Liver (tissue), 9 donors: Measurements from ENCODE around the gene SECISBP2L. TPM values are rescaled to one million over a fixed set of nuclear protein-coding genes. Genes with fewer than 3 reads are reported as not detected.
"Not testable (repeated sequence)": the region's sequence is repeated elsewhere in the genome, so short reads cannot be mapped to it uniquely, and the experiment has no call there.

Source experiments
- DNase-seq: peaks from one replicate; pipeline ENCODE4 v3.0.0-alpha.2; 2017; ENCODE audit warnings: low spot score
- H3K27ac ChIP-seq, 2 donors: one replicate each; pipeline ENCODE4 v1.7.0; 2013; ENCODE audit warnings: inconsistent platforms in 2 of 2, low read length in 2 of 2, control low read depth in 1 of 2, low read depth in 1 of 2, mild to moderate bottlenecking in 1 of 2
- H3K27me3 ChIP-seq, 4 donors: one replicate each; pipeline versions ENCODE4 v1.6.1 to v1.7.0; 2013; ENCODE audit warnings: low read length in 3 of 4, inconsistent platforms in 1 of 4, mild to moderate bottlenecking in 1 of 4, moderate library complexity in 1 of 4; ENCODE audit not compliant: control insufficient read depth in 4 of 4, insufficient read depth in 4 of 4
- H3K36me3 ChIP-seq, 4 donors: one replicate each; pipeline versions ENCODE4 v1.6.1 to v1.7.0; 2013; ENCODE audit warnings: low read length in 3 of 4, mild to moderate bottlenecking in 3 of 4, low read depth in 1 of 4, moderate library complexity in 1 of 4; ENCODE audit not compliant: control insufficient read depth in 4 of 4, insufficient read depth in 3 of 4
- H3K4me1 ChIP-seq, 4 donors: one replicate each; pipeline versions ENCODE4 v1.6.1 to v1.7.0; 2013; ENCODE audit warnings: low read length in 3 of 4, mild to moderate bottlenecking in 3 of 4, moderate library complexity in 1 of 4; ENCODE audit not compliant: control insufficient read depth in 4 of 4, insufficient read depth in 4 of 4
- H3K4me3 ChIP-seq, 3 donors: one replicate each; pipeline versions ENCODE4 v1.6.1 to v1.7.0; 2013; ENCODE audit warnings: low read length in 3 of 3, control low read depth in 1 of 3, low read depth in 1 of 3, mild to moderate bottlenecking in 1 of 3
- H3K9ac ChIP-seq, 2 donors: one replicate each; pipeline ENCODE4 v1.7.0; 2013; ENCODE audit warnings: low read length in 2 of 2, mild to moderate bottlenecking in 2 of 2, moderate library complexity in 2 of 2, control low read depth in 1 of 2, low read depth in 1 of 2
- H3K9me3 ChIP-seq, 4 donors: one replicate each; pipeline versions ENCODE4 v1.6.1 to v1.7.0; 2013; ENCODE audit warnings: low read length in 3 of 4; ENCODE audit not compliant: control insufficient read depth in 4 of 4
- EGR1 ChIP-seq, 2 donors: IDR thresholded peaks; 2 replicates each; pipeline ENCODE4 v1.6.1; 2016 to 2018; ENCODE audit warnings: antibody characterized with exemption in 2 of 2, low read depth in 2 of 2
- FOXA1 ChIP-seq: IDR thresholded peaks from 2 replicates; pipeline ENCODE4 v1.6.1; 2016; ENCODE audit warnings: antibody characterized with exemption
- GABPA ChIP-seq, 2 donors: IDR thresholded peaks in 1 of 2; conservative IDR thresholded peaks in 1 of 2; 2 replicates each; pipeline ENCODE4 v1.6.1; 2016; ENCODE audit warnings: antibody characterized with exemption in 2 of 2, mild to moderate bottlenecking in 1 of 2, moderate library complexity in 1 of 2
- YY1 ChIP-seq: IDR thresholded peaks from 2 replicates; pipeline ENCODE4 v1.6.1; 2016; ENCODE audit warnings: antibody characterized with exemption, mild to moderate bottlenecking
- WGBS: extraction: QIAGEN DNeasy Blood & Tissue Kit; methylation state at CpG from one replicate; pipeline ENCODE4 v1.1.7; 2013; 5-methylcytosine and 5-hydroxymethylcytosine counted together
- polyA plus RNA-seq, 2 donors: library from polyadenylated mRNA; stranded (reverse) in 1 of 2; unstranded in 1 of 2; fragments of 200-250 nt in 1 of 2; fragments of >200 nt in 1 of 2; fragmentation: Nextera tagmentation in 1 of 2; extraction: Ambion mirVana in 1 of 2; gene quantifications; one replicate each; pipeline versions ENCODE4 v1.2.1 to v1.2.3, GENCODE V29; 2013 to 2015
- total RNA-seq, 2 donors: library from RNA; depleted of rRNA; stranded (reverse); fragments of >200 nt; gene quantifications; one replicate each; pipeline ENCODE4 v1.2.3, GENCODE V29; 2014
- TF ChIP-seq, protein P1 (sequence below): IDR thresholded peaks from 2 replicates; pipeline ENCODE4 v1.6.1; 2016; ENCODE audit warnings: antibody characterized with exemption
- TF ChIP-seq, protein P2 (sequence below): IDR thresholded peaks from 2 replicates; pipeline ENCODE4 v1.6.1; 2016; ENCODE audit warnings: antibody characterized with exemption
- TF ChIP-seq, protein P3 (sequence below): fragments of 150-350 bp; IDR thresholded peaks from 2 replicates; pipeline ENCODE4 v1.5.1; 2017; ENCODE audit warnings: improper control_type of control experiment, low read depth, low read length; ENCODE audit not compliant: missing input control
- TF ChIP-seq, protein P4 (sequence below): IDR thresholded peaks from 2 replicates; pipeline ENCODE4 v1.6.1; 2016; ENCODE audit warnings: antibody characterized with exemption, mild to moderate bottlenecking
- TF ChIP-seq, protein P5 (sequence below): IDR thresholded peaks from 2 replicates; pipeline ENCODE4 v1.6.1; 2016; ENCODE audit warnings: antibody characterized with exemption
- donor health status: healthy.
- donor health status: healthy.
- donor health status: healthy.
- donor health status: healthy.
- donor health status: healthy.

Gene SECISBP2L
- total and polyA plus RNA-seq, 4 donors, result 5.7 to 15.7 (median 14.3) TPM

DNA sequence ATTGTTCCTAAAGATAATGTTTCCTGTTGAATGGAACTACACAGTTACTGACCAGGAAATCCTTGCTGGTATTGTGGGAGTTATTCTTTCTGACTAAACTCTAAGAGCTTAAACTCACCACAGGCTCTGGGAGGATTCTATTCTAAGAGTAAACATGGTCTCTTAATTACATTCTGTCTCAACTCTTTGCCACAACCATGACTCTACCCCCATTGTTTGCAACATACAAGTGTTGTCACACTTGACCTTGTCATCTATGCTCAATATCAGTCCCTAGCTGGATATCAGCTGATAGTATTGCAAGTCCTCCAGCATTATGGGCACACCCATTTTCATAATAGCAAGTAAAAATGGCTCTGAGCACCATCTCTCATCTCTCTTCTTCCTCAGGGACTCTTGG is 29.6 kb upstream of the SECISBP2L start:
- H3K27ac ChIP-seq, result no peak overlapping the region
- H3K9me3 ChIP-seq, result no peaks in the 10 kb centered on the region
- H3K9ac ChIP-seq, result no peak overlapping the region
- H3K4me1 ChIP-seq, result no peaks in the 10 kb centered on the region
- TF ChIP-seq, protein P1, sequence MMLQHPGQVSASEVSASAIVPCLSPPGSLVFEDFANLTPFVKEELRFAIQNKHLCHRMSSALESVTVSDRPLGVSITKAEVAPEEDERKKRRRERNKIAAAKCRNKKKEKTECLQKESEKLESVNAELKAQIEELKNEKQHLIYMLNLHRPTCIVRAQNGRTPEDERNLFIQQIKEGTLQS, result no peak
- TF ChIP-seq, protein P2, sequence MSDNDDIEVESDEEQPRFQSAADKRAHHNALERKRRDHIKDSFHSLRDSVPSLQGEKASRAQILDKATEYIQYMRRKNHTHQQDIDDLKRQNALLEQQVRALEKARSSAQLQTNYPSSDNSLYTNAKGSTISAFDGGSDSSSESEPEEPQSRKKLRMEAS, result no peak
- TF ChIP-seq EGR1 (IDR thresholded peaks at IDR 0.05; ENCODE audit: low read depth in 2 of 2) (no peak), YY1 (no peak), FOXA1 (no peak), GABPA (IDR thresholded peaks at IDR 0.05 in 1 of 2, conservative IDR thresholded peaks at IDR 0.05 in 1 of 2) (no peak)
- TF ChIP-seq, protein P3, sequence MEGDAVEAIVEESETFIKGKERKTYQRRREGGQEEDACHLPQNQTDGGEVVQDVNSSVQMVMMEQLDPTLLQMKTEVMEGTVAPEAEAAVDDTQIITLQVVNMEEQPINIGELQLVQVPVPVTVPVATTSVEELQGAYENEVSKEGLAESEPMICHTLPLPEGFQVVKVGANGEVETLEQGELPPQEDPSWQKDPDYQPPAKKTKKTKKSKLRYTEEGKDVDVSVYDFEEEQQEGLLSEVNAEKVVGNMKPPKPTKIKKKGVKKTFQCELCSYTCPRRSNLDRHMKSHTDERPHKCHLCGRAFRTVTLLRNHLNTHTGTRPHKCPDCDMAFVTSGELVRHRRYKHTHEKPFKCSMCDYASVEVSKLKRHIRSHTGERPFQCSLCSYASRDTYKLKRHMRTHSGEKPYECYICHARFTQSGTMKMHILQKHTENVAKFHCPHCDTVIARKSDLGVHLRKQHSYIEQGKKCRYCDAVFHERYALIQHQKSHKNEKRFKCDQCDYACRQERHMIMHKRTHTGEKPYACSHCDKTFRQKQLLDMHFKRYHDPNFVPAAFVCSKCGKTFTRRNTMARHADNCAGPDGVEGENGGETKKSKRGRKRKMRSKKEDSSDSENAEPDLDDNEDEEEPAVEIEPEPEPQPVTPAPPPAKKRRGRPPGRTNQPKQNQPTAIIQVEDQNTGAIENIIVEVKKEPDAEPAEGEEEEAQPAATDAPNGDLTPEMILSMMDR, result no peak
- TF ChIP-seq, protein P4, sequence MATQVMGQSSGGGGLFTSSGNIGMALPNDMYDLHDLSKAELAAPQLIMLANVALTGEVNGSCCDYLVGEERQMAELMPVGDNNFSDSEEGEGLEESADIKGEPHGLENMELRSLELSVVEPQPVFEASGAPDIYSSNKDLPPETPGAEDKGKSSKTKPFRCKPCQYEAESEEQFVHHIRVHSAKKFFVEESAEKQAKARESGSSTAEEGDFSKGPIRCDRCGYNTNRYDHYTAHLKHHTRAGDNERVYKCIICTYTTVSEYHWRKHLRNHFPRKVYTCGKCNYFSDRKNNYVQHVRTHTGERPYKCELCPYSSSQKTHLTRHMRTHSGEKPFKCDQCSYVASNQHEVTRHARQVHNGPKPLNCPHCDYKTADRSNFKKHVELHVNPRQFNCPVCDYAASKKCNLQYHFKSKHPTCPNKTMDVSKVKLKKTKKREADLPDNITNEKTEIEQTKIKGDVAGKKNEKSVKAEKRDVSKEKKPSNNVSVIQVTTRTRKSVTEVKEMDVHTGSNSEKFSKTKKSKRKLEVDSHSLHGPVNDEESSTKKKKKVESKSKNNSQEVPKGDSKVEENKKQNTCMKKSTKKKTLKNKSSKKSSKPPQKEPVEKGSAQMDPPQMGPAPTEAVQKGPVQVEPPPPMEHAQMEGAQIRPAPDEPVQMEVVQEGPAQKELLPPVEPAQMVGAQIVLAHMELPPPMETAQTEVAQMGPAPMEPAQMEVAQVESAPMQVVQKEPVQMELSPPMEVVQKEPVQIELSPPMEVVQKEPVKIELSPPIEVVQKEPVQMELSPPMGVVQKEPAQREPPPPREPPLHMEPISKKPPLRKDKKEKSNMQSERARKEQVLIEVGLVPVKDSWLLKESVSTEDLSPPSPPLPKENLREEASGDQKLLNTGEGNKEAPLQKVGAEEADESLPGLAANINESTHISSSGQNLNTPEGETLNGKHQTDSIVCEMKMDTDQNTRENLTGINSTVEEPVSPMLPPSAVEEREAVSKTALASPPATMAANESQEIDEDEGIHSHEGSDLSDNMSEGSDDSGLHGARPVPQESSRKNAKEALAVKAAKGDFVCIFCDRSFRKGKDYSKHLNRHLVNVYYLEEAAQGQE, result no peak
- TF ChIP-seq, protein P5, sequence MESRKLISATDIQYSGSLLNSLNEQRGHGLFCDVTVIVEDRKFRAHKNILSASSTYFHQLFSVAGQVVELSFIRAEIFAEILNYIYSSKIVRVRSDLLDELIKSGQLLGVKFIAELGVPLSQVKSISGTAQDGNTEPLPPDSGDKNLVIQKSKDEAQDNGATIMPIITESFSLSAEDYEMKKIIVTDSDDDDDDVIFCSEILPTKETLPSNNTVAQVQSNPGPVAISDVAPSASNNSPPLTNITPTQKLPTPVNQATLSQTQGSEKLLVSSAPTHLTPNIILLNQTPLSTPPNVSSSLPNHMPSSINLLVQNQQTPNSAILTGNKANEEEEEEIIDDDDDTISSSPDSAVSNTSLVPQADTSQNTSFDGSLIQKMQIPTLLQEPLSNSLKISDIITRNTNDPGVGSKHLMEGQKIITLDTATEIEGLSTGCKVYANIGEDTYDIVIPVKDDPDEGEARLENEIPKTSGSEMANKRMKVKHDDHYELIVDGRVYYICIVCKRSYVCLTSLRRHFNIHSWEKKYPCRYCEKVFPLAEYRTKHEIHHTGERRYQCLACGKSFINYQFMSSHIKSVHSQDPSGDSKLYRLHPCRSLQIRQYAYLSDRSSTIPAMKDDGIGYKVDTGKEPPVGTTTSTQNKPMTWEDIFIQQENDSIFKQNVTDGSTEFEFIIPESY, result no peak
- H3K4me3 ChIP-seq, result no peak overlapping the region
- no peak for DNase-seq
- H3K27me3 ChIP-seq, result no peaks in the 10 kb centered on the region
- H3K36me3 ChIP-seq, result no peaks in the 10 kb centered on the region

DNA sequence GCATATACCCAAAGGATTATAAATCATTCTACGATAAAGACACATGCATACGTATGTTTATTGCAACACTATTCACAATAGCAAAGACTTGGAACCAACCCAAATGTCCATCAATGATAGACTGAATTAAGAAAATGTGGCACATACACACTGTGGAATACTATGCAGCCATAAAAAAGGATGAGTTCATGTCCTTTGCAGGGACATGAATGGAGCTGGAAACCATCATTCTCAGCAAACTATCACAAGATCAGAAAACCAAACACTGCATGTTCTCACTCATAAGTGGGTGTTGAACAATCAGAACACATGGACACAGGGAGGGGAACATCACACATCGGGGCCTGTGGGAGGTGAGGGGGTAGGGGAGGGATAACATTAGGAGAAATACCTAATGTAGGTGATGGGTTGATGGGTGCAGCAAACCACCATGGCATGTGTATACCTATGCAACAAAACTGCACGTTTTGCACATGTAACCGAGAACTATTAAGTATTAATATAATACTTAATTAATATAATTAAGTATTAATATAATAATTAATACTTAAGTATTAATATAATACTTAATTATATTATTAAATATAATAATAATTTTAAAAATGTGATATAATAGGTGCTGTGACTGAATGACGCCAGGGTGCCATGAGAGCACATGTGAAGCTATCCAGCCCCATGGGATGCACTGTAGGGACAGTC is 28.5 kb upstream of the SECISBP2L start:
- H3K36me3 ChIP-seq, H3K9me3 ChIP-seq, H3K9ac ChIP-seq, H3K27me3 ChIP-seq, H3K27ac ChIP-seq, H3K4me3 ChIP-seq, DNase-seq, H3K4me1 ChIP-seq: not testable (repeated sequence)
- WGBS, result 92% methylated on average over 6 of the region's 6 CpGs
